ENCODE data around the gene MAGI2. TPM values are rescaled to one million over a fixed set of nuclear protein-coding genes. Genes with fewer than 3 reads are reported as not detected.

The MAGI2 gene
- polyA plus RNA-seq, 1 donor: 37.2 TPM

DNA sequence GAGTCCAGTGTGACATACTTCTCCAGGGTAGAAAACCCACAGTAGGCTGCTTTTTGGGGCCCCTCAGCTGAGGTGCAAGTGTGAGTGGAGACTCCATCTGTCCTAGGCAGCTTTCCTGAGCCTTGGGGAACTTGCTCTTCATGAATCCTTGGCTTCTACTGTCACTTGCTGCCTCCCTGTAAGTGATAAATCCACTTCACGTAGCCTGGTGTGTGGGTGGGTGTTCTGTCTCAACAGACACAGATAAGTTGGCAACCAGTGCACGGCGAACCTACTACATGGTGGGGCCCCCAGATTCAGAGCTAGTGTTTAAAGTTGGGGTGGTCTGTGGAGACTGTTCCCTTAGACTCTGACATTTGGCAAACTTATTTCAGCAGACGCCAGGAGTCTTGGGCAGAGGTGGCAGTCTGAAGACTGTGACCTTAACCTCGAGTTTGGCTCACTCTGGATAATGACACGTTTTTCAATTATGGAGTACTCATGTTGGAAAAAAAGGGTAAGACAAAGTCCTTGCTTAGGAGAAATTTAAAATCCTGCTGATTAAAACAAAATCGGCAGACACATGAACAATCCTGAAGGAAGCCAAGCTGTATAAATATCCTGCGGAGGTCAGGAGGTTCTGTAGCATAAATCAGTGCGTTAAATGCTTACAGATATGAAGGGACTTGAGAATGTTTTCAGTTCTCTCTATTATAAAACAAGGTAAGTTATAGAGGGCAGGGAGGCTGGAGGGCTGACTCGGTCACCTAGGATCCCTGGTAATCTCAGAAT, 1278.0 kb downstream of the MAGI2 start:
- no peak for DNase-seq

DNA sequence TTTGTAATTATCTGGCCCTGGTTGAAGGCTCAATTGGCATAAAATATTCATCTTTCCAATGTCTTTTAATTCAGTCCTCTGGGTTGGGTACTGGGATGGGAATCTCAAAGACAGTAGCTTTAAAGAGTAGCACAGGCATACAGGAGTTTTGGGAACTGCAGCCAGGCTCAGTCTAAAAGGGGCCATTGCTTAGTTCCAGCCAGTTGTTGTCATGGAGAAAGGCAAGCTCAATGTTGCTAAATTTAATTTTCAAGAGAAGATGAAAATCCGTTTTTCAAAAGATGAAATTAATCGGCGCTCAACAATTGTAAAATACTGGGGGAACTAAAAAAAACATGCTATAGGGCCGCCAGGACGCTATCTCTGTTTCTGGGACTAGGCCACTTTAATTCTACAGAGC, 1279.8 kb downstream of the MAGI2 start:
- no peak for DNase-seq

GRCh38 chr7:78172933-78173591, 1280.4 kb downstream of the MAGI2 start:
- no peak for DNase-seq

- DNase-seq: no peak
These were observed 1281.2 kb downstream of the MAGI2 start for GRCh38 chr7:78172267-78172757.

DNA sequence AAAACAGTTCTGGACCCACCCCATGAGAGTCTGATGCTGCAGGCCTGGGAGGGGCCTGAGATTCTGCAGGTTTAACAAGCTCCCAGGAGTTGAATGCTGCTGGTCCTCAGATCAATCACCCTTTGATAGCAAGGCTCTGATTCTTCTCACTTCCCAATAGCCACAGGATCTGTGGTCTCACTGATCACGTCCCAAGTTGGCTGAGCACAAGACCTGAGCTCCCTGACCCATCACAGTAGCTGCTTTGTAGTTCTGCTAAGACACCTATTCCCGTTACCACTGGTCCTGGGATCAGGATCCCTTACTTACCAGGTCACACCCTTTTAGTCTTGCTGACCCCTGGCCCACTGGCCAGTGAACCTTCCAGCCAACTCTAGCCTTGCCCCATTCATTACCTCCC, 1282.1 kb downstream of the MAGI2 start:
- no peak for DNase-seq

- DNase-seq: no peak
These were observed 1282.7 kb downstream of the MAGI2 start for GRCh38 chr7:78170815-78171214.

- DNase-seq: no peak
These were observed 1283.5 kb downstream of the MAGI2 start for GRCh38 chr7:78169992-78170391.

DNA sequence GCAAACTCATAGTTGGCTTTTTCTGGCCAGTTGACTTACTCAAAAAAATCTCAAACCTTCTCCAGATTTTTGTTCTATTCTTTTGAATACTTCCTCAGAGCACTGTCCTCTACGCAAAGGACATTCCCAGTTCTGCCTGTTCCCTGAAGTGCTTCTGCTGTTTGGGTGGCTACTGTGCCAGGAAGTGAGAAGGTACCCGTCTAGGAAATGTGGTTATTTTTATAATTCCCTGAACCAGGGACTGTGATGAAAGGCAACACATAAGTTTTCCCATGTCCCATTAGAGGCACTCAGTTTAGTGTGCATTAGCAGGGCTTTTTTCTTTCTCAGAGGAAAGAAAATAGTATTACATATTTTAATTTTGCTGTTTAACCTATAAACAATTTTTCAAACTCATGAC, 1284.6 kb downstream of the MAGI2 start:
- DNase-seq: no peak

GRCh38 chr7:78167860-78168259, 1285.6 kb downstream of the MAGI2 start:
- no peak for DNase-seq

DNA sequence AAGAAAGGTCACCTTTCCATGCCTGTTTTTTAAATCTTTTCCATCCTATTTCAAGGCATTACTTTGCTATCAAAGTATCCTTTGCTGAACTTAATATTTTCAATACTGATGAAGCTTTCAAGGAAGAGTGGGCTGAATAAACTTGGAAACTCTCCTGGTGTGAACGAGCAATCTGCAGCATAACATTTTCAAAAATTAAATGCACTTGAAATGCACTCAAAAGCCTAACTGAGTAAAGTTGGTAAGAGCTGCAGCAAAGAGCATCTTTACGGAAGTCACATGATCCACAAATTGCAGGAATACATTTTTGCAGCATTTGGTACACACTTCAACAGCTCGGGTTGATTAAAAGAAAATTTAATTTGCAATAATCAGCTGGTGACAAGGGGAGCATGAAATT, 1287.6 kb downstream of the MAGI2 start:
- no peak for DNase-seq

DNA sequence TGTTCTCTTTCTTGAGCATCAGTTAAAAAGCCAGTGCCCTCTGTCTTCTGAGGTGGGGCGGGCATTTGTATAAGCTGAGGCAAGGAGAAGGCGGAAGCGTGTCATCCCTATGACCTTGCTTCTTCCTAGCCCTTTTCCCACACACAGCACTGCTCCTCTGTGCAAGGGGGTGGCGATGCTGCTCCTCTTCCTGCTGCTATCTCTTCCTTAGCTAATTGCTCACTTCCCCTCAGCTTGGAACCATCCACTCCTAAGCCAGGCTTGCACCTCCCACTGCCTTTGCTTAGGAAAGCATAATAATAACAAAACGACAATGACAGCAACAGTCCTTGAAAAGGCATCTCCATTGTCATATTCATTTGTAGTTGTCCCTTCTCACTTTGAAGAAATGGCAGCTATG, 1288.0 kb downstream of the MAGI2 start:
- DNase-seq: no peak

DNA sequence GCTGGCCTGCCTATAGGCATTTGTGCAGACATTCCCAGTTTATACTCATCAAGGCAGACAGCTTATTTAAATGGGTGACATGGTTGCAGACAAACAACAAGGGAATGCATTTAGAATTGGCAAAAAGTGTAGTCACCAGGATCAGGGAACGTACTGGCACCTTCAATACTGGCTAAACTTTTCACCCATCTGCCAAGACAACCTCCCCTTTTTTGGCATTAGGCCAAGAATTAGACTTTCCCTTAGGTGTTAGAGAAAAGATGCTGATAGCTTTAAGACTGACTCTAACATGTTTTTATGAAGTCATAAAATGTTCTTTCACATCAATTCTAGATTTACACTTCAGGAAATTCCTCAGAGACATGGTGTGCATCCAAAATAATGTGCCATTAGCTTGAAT, 1289.0 kb downstream of the MAGI2 start:
- no peak for DNase-seq

DNA sequence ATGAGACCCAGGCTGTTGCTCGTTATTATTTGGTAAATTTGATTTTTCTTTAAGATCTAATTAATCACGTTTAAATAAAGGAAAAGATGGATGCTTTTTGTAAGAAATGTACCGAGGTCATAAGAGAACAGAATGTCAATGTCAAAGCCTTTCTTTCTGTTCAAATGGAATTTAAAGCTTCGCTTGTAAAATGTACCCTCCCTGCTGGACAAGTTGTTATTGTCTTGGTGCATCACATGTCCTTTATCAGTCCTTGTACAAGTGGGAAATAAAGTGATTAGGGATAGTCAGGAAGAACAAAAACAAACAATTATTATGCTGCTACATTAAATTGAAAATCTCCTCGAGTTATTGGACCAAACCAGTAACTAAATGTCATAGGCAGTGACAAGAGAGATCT, 1291.7 kb downstream of the MAGI2 start:
- DNase-seq: no peak

- no peak for DNase-seq
These were observed 1293.9 kb downstream of the MAGI2 start for GRCh38 chr7:78159545-78159944.

DNA sequence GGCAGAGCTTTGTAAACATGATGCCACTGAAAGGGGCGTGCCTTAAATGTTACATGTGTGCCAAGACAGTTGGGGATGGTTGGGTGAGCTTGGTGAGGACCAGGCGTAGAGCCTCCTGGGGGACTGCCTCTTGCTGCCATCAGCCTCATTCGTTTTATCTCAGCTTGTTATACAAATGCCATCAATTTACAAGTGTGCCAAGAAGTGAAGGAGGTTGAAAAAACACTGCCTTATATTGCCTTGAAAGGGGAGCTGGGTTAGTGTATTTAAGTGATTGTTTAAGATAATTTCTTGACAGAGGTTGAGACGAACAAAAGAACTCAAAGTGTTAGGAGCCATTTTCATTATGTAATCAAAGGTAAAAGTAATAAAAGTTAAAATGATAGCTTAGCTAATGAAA, 1300.2 kb downstream of the MAGI2 start:
- DNase-seq: no peak

GRCh38 chr7:78151229-78151628, 1302.2 kb downstream of the MAGI2 start:
- DNase-seq: no peak

GRCh38 chr7:78149787-78150186, 1303.7 kb downstream of the MAGI2 start:
- no peak for DNase-seq

- no peak for DNase-seq
These were observed 1305.1 kb downstream of the MAGI2 start for GRCh38 chr7:78148166-78148894.

DNA sequence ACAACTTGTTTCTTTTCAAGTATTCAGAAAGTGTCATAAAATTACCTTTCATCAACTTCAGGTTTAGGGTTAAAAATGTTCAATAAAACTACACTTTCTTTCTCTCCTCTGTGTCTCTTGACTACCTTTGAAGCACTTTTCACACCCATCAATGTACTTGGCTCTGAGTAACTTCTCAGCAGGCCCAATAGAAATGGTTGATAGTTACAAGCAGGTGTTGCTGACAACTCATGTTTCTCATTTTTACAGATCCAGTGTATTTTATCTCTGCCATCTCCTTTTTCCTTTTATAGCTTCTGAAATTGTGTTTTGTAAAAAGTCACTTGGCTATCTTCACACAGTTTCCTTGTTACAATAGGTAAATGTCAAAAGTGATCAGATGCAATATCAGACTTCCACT, 1306.9 kb downstream of the MAGI2 start:
- no peak for DNase-seq

DNA sequence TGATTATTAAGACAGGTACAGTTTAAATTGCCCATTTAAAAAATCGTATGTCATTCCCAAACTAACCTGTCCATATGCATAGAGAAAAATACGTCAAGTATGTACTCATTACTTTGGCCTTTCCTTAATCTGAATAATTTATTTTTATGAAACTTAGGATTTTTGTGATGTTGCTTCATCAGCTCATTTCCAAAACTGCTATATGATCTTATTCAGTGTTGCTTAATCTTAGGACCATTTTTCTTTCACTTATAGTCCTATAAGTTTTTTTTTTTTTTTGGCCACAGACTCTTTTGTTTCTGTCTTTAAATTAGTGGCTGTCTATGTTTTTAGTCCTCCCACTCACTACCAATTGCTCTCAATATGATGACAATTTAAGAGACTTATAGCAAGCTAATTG, 1309.8 kb downstream of the MAGI2 start:
- DNase-seq: no peak

DNA sequence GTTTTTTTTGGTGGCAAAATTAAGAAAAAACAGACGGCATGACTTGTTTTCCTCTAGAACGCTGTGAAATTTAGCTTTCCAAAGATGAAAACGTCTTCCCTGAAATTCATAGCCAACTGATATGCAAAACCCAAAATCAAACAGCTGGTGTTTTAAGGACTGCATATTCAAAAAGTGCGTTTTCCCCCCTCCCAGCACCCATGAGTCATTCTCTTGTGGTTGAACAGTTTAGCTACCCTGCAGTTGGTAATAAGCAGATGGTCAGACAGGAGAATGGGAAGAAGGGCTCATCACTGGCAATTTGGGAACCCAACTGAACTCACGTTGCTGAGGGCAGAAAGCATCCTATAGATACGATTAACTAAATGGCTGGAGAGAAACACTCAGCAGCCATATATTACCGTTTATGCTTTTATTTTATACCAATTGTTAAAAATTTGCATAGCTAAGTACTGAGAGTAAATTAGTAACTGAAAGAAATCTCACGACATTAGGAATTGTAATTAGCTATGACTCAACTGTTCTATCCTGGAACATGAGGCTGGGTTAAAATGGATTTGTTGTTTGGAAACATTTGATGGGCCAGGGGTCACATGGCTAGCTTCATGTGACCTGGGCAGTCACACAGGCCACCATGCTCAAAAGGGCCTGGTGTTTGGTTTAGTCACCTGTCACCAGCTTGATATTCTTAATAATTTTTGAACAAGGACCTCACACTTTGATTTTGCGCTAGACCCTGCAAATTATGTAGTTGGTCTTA, 1311.8 kb downstream of the MAGI2 start:
- no peak for DNase-seq

DNA sequence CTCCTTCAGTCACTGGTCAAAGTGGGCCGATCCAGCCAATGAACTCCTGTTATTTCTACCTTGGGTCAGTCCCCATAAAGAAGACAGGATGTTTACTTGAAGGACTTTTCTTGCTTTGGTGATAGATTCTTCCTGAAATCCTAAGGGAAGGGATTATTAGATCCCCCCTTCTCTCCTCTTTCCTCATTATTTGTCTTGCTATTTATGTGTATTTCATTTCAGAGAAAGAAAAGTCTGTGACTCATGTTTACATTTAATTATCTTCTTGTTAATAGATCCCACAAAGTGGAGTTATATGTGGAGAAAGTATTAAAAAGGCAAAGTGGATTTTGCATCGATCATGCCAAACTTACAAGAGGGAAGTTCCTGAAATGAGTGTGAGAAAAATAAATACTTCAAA, 1313.4 kb downstream of the MAGI2 start:
- no peak for DNase-seq

Measured in left kidney (tissue), 2 donors.